Osteocyte (in vitro differentiated cells): ENCODE measurements around the gene NPM3. TPM values are rescaled to one million over a fixed set of nuclear protein-coding genes. Genes with fewer than 3 reads are reported as not detected.

Experiments
- DNase-seq: peaks from one replicate; pipeline ENCODE4 v3.0.0; 2021; ENCODE audit warnings: mixed read lengths; ENCODE audit not compliant: unreplicated experiment; ENCODE audit errors: extremely low spot score
- H3K27ac Mint-ChIP-seq: one replicate; pipeline ENCODE4 v1.8.0; 2021; ENCODE audit warnings: mild to moderate bottlenecking, mixed read lengths; ENCODE audit not compliant: unreplicated experiment
- H3K27me3 Mint-ChIP-seq: one replicate; pipeline ENCODE4 v1.8.0; 2021; ENCODE audit warnings: mixed read lengths; ENCODE audit not compliant: unreplicated experiment
- H3K36me3 Mint-ChIP-seq: one replicate; pipeline ENCODE4 v1.8.0; 2021; ENCODE audit warnings: mixed read lengths; ENCODE audit not compliant: unreplicated experiment
- H3K4me1 Mint-ChIP-seq: one replicate; pipeline ENCODE4 v1.8.0; 2021; ENCODE audit warnings: mixed read lengths; ENCODE audit not compliant: unreplicated experiment
- H3K4me3 Mint-ChIP-seq: one replicate; pipeline ENCODE4 v1.8.0; 2021; ENCODE audit warnings: mild to moderate bottlenecking, moderate library complexity, mixed read lengths; ENCODE audit not compliant: unreplicated experiment
- H3K9me3 Mint-ChIP-seq: one replicate; pipeline ENCODE4 v1.8.0; 2021; ENCODE audit warnings: mixed read lengths; ENCODE audit not compliant: unreplicated experiment
- CTCF ChIP-seq: fragments of 200-600 bp; sonication (generic); IDR thresholded peaks from 2 replicates; pipeline ENCODE4 v1.5.0; 2021; ENCODE audit warnings: antibody characterized with exemption, mild to moderate bottlenecking, moderate library complexity
- total RNA-seq: library from RNA; stranded (reverse); gene quantifications from 2 replicates; pipeline ENCODE4 v1.2.1, GENCODE V29; 2021

NPM3 gene
- total RNA-seq, 1 donor from 2014 or later: 35.6 TPM

DNA sequence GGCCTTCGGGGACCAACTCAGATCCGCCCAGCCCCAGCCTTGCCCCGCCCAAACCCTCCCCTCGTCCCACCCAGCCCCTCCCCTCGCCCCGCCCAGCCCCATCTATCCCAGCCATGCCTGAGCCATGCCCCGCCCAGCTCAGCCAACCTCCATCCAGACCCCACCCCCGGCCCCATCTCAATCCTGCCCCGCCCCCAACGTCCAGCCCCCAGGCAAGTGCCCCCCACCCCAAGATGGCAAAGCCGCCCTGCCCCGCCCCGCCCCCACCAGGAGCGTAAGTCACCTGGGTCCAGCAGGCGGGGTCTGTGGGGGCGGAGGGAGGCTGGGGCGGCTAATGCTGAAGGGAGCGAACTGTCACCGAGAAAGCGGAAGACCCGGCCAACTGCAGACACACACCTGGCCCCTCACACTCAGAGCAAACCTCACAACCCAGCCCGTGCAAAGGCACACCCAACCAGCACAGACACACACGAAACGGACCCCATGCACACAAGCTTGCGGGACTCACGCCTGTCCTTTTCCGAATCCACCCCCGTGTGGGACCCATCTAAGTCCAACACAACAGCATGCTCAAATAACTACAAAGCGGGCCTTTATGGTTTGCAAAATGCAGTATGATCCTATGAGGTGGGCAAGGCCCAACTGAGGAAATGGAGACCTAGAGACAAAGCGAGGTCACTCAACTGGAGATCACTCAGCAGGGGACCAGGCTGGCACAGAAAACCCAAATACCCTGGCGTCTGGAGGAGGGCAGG lies 46.5 kb upstream of the NPM3 start:
- no peak for TF ChIP-seq CTCF

GRCh38 chr10:101828766-101829551 lies 45.7 kb upstream of the NPM3 start:
- no peak overlapping the region for H3K27ac Mint-ChIP-seq
- no peak for TF ChIP-seq CTCF
- no peak overlapping the region for H3K4me3 Mint-ChIP-seq
- H3K36me3 Mint-ChIP-seq: peaks cover 4% of the 10 kb centered on the region
- peaks cover 18% of the 10 kb centered on the region for H3K4me1 Mint-ChIP-seq
- no peak for DNase-seq
- no peaks in the 10 kb centered on the region for H3K9me3 Mint-ChIP-seq
- no peaks in the 10 kb centered on the region for H3K27me3 Mint-ChIP-seq

More for the DNA sequence above, 46.5 kb upstream of the NPM3 start:
- peaks cover 18% of the 10 kb centered on the region for H3K4me1 Mint-ChIP-seq
- H3K36me3 Mint-ChIP-seq: peaks cover 4% of the 10 kb centered on the region
- peak overlapping the region; percentile 72 for H3K4me3 Mint-ChIP-seq
- no peaks in the 10 kb centered on the region for H3K9me3 Mint-ChIP-seq
- no peak for DNase-seq
- no peaks in the 10 kb centered on the region for H3K27me3 Mint-ChIP-seq
- H3K27ac Mint-ChIP-seq: peak overlapping the region; percentile 79

GRCh38 chr10:101827919-101828600 lies 44.8 kb upstream of the NPM3 start:
- Mint-ChIP-seq H3K4me1 (peaks cover 18% of the 10 kb centered on the region), H3K4me3 (no peak overlapping the region)

GRCh38 chr10:101826852-101827434 lies 43.7 kb upstream of the NPM3 start:
- Mint-ChIP-seq H3K4me3 (no peak overlapping the region), H3K9me3 (no peaks in the 10 kb centered on the region), H3K27ac (no peak overlapping the region), H3K36me3 (peaks cover 6% of the 10 kb centered on the region), H3K27me3 (no peaks in the 10 kb centered on the region), H3K4me1 (peaks cover 17% of the 10 kb centered on the region)
- no peak for TF ChIP-seq CTCF
- DNase-seq: no peak

More at GRCh38 chr10:101827919-101828600, 44.8 kb upstream of the NPM3 start:
- no peak for DNase-seq
- no peaks in the 10 kb centered on the region for H3K27me3 Mint-ChIP-seq
- no peak for TF ChIP-seq CTCF
- no peak overlapping the region for H3K27ac Mint-ChIP-seq
- peaks cover 4% of the 10 kb centered on the region for H3K36me3 Mint-ChIP-seq
- no peaks in the 10 kb centered on the region for H3K9me3 Mint-ChIP-seq
